Peyer's patch (tissue), 4 donors: ENCODE measurements around the gene TBC1D17. TPM values are rescaled to one million over a fixed set of nuclear protein-coding genes. Genes with fewer than 3 reads are reported as not detected.

Experiments used
- DNase-seq, 3 donors: peaks; one replicate each; pipeline ENCODE4 v3.0.0-alpha.2; 2017 to 2019
- H3K27ac ChIP-seq, 4 donors: fragments of 200-600 bp; sonication (generic); one replicate each; pipeline ENCODE4 v1.5.1; 2016 to 2019
- H3K27me3 ChIP-seq, 2 donors: fragments of 200-600 bp; sonication (generic); one replicate each; pipeline ENCODE4 v1.5.1; 2019
- H3K36me3 ChIP-seq, 3 donors: fragments of 200-600 bp; sonication (generic); one replicate each; pipeline ENCODE4 v1.5.1; 2016 to 2019
- H3K4me1 ChIP-seq, 4 donors: fragments of 200-600 bp; sonication (generic); one replicate each; pipeline ENCODE4 v1.5.1; 2016 to 2019
- H3K4me3 ChIP-seq, 4 donors: fragments of 200-600 bp; sonication (generic); 1 replicate in 3 of 4; 2 replicates in 1 of 4; pipeline ENCODE4 v1.5.1; 2016 to 2019; ENCODE audit warnings: mild to moderate bottlenecking in 1 of 4
- H3K9me3 ChIP-seq, 4 donors: fragments of 200-600 bp; sonication (generic); one replicate each; pipeline ENCODE4 v1.5.1; 2016 to 2019; ENCODE audit warnings: mild to moderate bottlenecking in 1 of 4
- POLR2A ChIP-seq, 2 donors: fragments of 450-650 bp; IDR thresholded peaks; one replicate each; pipeline ENCODE4 v1.5.1; 2017; ENCODE audit warnings: antibody characterized with exemption in 2 of 2, mild to moderate bottlenecking in 2 of 2, moderate library complexity in 2 of 2
- total RNA-seq, 4 donors: library from RNA; depleted of rRNA; stranded (reverse); fragments of >200 nt; gene quantifications; one replicate each; pipeline ENCODE4 v1.1.0, GENCODE V29; 2016
- TF ChIP-seq, protein P1 (sequence below), 6 experiments: fragments of 450-650 bp in 4 of 6; fragments of 200-600 bp in 2 of 6; sonication (generic) in 1 of 6; IDR thresholded peaks; one replicate each; pipeline ENCODE4 v1.5.1; 2017 to 2019; ENCODE audit warnings: antibody characterized with exemption in 6 of 6, mild to moderate bottlenecking in 3 of 6, moderate library complexity in 1 of 6

The TBC1D17 gene
- total RNA-seq, 4 donors from 2014 or later: 22.8 to 83.3 (median 62.1) TPM

DNA sequence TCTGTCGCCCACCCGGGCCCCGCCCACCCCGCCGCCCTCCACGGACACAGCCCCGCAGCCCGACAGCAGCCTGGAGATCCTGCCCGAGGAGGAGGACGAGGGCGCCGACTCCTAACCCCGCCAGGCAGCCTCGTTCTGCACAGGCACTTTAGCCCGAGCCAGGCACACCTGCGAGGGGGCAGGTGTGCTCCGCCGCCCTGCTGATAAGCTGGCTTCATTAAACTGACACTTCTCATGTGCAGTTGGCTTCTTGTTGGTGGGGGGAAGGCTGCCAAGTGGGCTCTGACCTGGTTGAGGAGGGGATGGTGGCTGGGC is 11.0 kb downstream of the TBC1D17 start:
- no peak for DNase-seq
- H3K4me3 ChIP-seq: no peak overlapping the region
- H3K27ac ChIP-seq: no peak overlapping the region
- H3K9me3 ChIP-seq: no peaks in the 10 kb centered on the region
- peaks cover 0 to 34% (median 0%) of the 10 kb centered on the region in 3 donors for H3K36me3 ChIP-seq
- no peaks in the 10 kb centered on the region for H3K27me3 ChIP-seq
- peaks cover 0 to 14% (median 8%) of the 10 kb centered on the region in 4 donors for H3K4me1 ChIP-seq
- no peak for TF ChIP-seq POLR2A (IDR thresholded peaks at IDR 0.05)
- TF ChIP-seq, protein P1, sequence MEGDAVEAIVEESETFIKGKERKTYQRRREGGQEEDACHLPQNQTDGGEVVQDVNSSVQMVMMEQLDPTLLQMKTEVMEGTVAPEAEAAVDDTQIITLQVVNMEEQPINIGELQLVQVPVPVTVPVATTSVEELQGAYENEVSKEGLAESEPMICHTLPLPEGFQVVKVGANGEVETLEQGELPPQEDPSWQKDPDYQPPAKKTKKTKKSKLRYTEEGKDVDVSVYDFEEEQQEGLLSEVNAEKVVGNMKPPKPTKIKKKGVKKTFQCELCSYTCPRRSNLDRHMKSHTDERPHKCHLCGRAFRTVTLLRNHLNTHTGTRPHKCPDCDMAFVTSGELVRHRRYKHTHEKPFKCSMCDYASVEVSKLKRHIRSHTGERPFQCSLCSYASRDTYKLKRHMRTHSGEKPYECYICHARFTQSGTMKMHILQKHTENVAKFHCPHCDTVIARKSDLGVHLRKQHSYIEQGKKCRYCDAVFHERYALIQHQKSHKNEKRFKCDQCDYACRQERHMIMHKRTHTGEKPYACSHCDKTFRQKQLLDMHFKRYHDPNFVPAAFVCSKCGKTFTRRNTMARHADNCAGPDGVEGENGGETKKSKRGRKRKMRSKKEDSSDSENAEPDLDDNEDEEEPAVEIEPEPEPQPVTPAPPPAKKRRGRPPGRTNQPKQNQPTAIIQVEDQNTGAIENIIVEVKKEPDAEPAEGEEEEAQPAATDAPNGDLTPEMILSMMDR (IDR thresholded peaks at IDR 0.05): no peak

DNA sequence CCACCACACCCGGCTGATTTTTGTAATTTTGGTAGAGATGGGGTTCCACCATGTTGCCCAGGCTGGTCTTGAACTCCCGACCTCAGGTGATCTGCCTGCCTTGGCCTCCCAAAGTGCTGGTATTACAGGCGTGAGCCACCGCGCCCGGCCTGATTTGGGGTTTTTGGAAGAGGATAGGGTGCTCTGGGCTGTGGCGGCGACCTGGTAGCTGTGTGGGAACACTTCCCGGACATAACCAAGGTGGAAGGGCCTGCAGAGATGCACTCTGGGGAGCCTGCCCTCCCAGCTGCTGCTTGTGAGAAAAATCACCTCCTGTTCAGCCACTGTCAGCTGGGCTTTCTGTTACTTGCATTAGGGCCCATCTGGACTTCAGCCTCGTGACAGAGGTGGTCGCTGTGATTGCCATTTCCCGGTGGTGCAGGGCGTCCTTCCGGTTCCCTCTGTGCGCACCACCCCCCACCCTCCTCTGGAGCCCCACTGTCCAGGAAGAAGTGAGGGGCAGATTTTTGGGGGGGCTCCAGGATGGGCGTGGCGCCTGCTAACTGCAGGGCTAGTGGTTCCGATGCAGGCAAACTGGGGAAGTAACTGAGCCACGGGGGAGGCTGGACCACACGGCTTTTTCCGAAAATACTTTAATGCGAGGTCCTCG is 11.7 kb downstream of the TBC1D17 start:
- Histone ChIP-seq H3K27ac (no peak overlapping the region), H3K36me3 (peaks cover 0 to 27% (median 0%) of the 10 kb centered on the region in 3 donors), H3K9me3 (no peaks in the 10 kb centered on the region), H3K4me1 (peaks cover 0 to 14% (median 8%) of the 10 kb centered on the region in 4 donors), H3K27me3 (no peaks in the 10 kb centered on the region), H3K4me3 (no peak overlapping the region)
- no peak for DNase-seq
- TF ChIP-seq, protein P1 (IDR thresholded peaks at IDR 0.05): no peak
- TF ChIP-seq POLR2A (IDR thresholded peaks at IDR 0.05): no peak

DNA sequence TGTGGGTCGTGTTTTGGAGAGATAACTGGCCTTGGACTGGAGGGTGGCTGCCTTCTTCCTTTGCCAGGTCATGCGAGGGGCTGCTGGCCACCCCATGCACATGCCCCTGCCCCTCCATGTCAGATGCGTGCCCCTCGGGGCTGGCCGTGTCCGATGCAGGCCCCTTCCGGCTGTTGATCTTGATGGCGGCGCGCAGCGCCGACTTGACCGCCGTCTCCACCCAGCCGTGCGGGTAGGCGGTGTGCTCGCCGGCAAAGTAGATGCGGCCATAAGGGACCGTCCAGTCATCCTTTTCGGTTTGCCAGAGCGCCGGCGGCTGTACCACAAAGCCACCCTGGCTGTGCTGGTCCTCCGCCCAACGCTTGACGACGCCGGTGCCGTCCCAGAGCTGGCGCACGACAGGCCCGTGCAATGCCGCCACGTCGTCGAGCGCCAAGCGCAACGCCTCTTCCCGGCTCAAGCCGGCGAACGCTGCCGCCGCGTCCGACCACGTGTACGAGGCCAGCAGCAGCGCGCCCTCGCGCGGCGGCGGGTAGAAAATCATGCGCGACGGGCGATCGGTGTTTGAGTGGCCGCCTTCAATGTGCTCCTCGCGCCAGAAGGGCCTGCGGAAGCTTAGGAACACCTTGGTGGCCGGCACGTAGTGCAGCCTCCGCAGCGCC is 12.3 kb downstream of the TBC1D17 start:
- Histone ChIP-seq H3K4me3 (peak overlapping the region; percentile 36 to 52 (median 43)), H3K27ac (peak overlapping the region in 2 of 4 donors; percentile 25 to 63)
- peak; percentile 70 to 87 (median 82) for DNase-seq

DNA sequence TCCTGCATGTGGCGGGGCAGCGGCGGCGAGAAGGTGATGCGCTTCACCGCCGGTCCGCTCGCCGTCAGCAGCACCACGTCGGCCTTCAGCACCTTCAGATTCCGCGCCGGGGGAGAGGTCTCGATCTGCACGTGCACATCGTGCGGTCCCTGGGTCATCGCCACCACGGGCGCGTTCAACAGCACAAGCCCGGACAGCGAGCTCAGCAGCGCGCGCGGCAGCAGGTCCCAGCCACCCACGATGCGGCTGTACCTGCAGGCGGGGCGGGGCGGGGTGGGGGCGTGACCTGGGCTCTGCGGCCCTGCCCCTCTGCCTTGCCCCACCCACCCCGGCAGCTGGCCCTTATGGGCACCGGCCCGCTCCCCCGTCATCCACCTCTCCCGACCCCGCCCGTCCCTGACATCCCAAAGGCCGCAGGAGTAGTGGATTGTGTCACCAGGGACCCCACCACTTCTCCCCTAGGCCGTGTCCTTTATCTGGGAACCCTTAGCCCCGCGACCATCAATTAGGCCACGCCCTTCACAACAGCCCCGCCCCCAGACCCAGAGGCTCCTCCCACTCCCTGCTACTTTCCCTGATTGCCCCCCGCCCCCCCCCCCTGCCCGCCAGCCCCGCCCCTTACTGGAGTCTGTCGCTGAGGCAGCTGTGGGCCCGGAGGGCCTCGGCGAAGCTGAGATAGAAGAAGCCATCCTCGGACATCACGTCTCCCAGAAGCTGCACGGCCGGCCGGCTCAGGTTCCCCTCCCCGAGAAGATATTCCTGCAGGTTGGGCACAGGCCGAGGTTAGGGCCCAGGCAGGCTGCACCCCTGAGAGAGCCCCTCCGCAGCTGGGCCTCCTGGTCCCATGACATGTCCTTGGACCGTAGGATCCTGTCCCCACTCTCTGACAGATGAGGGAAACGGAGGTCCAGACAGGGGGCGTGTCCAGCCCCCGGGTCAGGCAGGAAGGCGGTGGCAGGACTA is 13.1 kb downstream of the TBC1D17 start:
- no peaks in the 10 kb centered on the region for H3K27me3 ChIP-seq
- H3K9me3 ChIP-seq: no peaks in the 10 kb centered on the region
- DNase-seq: peak; percentile 71 to 83 (median 81)
- H3K27ac ChIP-seq: peak overlapping the region in 2 of 4 donors; percentile 25 to 63
- TF ChIP-seq, protein P1 (IDR thresholded peaks at IDR 0.05): no peak
- TF ChIP-seq POLR2A (IDR thresholded peaks at IDR 0.05): no peak
- H3K4me3 ChIP-seq: peak overlapping the region; percentile 36 to 52 (median 43)
- peaks cover 0 to 12% (median 0%) of the 10 kb centered on the region in 3 donors for H3K36me3 ChIP-seq
- H3K4me1 ChIP-seq: peaks cover 0 to 14% (median 10%) of the 10 kb centered on the region in 4 donors

More for the DNA sequence above, 12.3 kb downstream of the TBC1D17 start:
- no peak for TF ChIP-seq POLR2A (IDR thresholded peaks at IDR 0.05)
- TF ChIP-seq, protein P1 (IDR thresholded peaks at IDR 0.05): peak; percentile 72 to 82 (median 76)
- Histone ChIP-seq H3K36me3 (peaks cover 0 to 20% (median 0%) of the 10 kb centered on the region in 3 donors), H3K27me3 (no peaks in the 10 kb centered on the region), H3K4me1 (peaks cover 0 to 14% (median 8%) of the 10 kb centered on the region in 4 donors), H3K9me3 (no peaks in the 10 kb centered on the region)

DNA sequence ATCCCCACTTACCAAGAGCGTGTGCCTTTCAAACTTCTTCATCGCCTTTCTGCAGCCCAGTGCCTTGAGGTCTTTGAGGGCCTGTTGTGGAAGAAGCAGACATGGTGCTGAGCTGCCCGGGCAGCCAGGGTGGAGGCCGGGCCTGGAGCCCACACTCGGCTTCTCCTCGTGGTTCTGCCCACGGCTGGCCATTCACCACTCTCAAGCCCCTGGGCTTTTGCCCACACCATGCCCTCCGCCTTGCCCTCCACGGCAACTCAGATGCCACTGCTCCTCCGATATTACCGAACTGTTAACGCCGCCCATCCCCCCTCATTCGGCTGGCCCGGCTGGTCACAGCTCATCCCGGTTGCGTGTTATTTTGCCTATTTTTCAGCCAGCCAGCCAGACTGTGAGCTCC is 13.9 kb downstream of the TBC1D17 start:
- no peak for DNase-seq
- no peak for TF ChIP-seq POLR2A (IDR thresholded peaks at IDR 0.05)
- TF ChIP-seq, protein P1 (IDR thresholded peaks at IDR 0.05): no peak
- Histone ChIP-seq H3K4me1 (peaks cover 0 to 19% (median 10%) of the 10 kb centered on the region in 4 donors), H3K9me3 (no peaks in the 10 kb centered on the region), H3K27me3 (no peaks in the 10 kb centered on the region), H3K27ac (no peak overlapping the region), H3K4me3 (no peak overlapping the region), H3K36me3 (peaks cover 0 to 9% (median 0%) of the 10 kb centered on the region in 3 donors)
